NCI-H2196 (cell line): Measurements from ENCODE around the gene DOCK4.

ENCODE experiments used
- DNase-seq: peaks from one replicate; lab custom pipeline; 2025; ENCODE audit not compliant: unreplicated experiment; lab: John Stamatoyannopoulos, UW

DOCK4 gene

DNA sequence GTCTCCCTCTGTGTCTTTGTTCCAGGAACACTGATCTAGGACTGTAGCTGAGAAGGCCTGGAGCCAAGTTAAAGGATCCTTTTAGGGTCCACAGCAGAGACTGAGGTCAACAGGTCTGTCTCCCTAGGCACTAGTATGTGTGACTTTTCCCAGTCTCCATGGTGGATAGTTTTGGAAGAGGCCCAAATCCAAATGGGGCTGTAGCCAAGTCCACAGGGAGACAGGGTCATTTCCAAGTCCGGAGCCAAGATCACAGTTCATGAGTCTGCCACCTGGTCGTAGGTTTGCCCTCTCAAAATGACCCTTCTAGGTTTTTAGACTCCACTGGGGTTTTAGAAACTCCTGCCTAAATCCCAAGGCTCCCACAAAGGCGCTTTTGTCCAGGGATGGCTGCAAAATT lies 17.1 kb upstream of the DOCK4 start:
- DNase-seq = no peak

- DNase-seq = no peak
Measured at GRCh38 chr7:112220877-112221434, 14.8 kb upstream of the DOCK4 start.

DNA sequence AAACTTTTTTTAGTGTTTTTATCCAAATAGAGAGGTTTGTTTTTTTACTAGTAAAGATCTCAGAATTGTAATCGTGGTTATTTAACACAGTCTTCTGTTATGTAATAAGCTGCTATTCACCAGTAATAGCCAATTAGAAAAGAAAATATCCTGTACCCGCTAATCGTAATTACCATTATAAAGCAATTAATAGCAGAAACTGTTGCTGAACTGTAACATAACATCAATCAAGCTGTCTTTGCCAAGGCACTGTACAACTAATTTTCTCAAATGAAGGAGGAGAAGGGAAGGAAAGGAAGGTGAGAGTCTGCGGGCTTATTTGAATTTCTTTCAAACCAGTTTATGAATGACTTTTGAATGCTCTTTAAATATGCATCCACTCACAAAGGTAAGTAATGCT lies 9.6 kb upstream of the DOCK4 start:
- DNase-seq = no peak

- DNase-seq = no peak
Measured at GRCh38 chr7:112214883-112215282, 8.7 kb upstream of the DOCK4 start.

DNA sequence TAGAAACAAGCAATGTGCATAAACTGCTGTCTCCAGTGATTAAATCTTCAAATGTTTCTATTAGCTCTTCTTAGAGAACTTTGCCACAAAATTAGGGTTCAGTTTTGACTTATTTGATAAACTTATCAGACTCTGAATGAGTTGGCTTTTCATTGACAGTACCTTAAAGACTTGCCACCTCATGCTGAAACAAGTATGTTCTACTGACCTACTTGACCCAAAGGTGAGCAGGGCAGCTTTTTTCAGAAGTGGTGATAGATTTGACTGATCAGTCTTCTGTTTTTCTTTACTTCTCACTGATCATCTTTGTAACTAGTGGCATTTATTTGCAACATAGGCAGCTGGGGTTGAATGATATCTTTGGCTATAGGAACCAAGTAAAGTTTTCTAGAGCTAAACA lies 8.1 kb upstream of the DOCK4 start:
- DNase-seq = no peak

DNA sequence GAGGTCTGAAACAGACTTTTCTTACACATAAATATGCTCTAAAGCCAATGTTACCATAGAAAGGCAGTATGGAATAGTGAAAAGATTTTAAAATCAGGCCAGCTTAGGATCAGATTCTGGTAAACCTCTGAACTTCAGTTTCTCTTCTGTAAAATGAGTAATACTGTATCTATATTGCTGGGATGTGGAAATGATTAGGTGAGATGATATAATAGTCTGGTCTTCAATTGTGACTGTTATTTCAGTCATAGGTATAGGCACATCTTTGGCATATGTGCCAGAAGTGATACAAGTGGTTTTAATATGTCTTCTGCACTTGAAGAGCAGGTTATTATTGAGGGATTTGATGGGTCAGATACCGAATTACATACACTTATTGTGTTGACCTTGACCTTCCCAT lies 7.5 kb upstream of the DOCK4 start:
- no peak for DNase-seq

- no peak for DNase-seq
Measured at GRCh38 chr7:112212571-112212970, 6.4 kb upstream of the DOCK4 start.

GRCh38 chr7:112211348-112211907 lies 5.2 kb upstream of the DOCK4 start:
- no peak for DNase-seq

DNA sequence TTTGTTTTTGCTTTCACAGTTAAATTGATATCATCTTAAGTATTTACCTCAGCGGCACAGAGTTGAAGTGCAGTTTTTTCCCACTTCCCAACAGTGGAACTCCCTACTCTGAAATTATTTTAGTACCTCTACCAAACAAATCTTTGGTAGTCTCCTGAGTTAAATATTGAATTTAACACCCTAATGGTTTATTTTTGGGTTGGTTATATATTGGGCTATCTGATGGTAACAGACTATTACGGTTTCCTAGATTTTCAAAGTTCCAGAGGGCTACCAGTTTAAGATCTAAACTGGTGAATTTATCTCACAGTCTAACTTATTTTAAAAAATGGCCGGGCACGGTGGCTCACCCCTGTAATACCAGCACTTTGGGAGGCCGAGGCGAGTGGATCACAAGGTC lies 1.6 kb upstream of the DOCK4 start:
- no peak for DNase-seq

DNA sequence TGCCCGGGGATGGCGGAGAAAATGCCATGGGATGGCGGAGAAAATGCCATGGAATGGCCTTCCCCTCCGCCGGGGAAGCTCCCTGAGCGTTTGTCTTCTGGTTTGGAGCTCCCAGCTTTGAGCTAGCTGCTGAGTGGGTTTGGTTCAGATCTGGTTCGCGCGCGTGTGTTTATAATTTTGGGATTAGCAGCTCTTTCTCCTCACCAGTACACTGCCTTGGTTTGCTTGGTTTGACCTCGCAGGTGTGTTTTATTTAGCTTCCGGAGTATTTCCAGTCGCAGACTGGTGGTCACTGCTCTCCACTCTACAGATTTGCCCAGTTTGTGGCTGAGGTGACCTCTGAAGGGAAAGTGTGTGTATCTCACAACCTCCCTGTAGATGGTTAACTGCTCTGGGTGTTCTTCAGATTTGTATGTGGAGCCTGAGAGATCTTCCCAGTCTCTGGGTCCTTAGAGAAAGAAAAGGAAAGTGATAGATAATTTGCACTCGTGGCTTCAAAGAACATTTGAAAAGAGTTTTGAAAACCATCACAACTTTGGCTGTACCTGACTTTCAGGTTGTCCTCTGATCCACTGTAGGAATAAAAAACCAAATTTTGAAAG lies 893 bp upstream of the DOCK4 start:
- no peak for DNase-seq

GRCh38 chr7:112205343-112206237 lies 609 bp downstream of the DOCK4 start:
- no peak for DNase-seq

DNA sequence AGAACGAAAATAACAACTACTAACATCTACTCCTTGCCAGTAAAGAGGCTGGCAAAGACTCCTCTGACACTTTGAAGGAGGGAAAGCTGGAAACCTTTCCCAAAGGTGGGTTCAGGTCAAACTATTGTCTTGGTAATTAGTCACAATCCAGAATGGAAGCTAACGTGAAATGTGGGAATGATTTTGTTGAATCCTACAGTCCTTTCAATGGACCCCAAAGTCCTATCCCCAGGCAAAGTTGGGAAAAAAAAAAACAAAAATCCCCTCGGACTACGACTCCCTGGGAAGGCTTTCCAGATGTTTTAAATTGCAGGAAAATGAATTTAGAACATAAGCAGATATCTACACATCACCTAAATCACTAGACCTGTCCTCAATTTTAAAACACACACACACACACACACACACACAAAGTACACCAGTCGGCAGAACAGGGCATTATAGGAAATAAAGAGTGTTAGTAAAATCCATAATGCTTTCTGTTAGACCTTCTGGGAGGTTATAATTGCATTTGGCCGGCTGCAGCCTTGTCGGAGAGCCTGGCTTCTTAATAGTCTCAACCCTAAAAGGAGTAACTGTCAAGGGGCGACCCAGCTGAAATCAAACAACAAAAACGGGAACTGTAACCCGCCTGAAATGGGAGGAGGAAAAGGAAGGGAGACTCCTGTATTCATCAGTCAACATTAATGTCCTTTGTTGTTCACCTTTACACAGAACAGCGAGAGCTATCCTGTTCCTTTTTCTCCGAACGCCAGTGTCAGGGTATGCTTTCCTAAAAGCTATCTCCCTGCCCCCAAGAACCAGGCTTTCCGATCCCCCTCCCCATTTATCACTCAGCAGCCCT lies 1.5 kb downstream of the DOCK4 start:
- no peak for DNase-seq

- no peak for DNase-seq
Measured at GRCh38 chr7:112203365-112203739, 2.8 kb downstream of the DOCK4 start.

DNA sequence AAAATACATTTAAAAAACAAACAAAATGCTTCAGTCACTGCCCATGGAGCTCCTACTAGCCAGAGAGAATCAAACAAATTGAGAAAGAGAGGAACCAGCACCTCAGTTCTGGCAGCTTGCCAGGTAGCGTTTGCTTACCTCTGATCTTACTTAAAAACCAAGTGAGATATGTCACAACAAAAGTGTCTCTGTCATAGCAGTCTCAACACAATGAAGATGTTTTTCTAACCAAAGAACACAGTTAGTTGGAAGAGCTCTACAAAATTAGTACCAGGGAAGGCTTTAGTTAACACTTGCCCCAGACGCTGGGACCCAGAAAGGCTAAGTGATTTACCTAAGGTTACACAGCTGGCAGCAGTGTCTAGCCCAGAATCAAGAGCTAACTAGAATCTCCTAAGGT lies 3.4 kb downstream of the DOCK4 start:
- DNase-seq = peak; percentile 49

DNA sequence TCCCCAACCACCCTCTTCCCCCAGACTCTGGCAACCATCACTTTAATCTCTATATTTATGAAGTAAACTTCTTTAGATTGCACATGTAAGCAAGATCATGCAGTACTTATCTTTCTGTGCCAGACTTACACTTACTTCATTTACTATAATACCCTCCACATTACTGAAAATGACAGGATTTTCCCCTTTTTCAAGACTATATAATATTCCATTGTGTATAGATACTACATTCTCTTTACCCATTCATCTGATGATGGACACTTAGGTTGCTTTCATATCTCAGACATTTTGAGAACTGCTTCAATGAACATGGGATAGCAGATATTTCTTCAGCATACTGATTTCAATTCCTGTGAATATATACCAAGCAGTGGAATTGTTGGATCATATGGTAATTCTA lies 4.4 kb downstream of the DOCK4 start:
- no peak for DNase-seq

DNA sequence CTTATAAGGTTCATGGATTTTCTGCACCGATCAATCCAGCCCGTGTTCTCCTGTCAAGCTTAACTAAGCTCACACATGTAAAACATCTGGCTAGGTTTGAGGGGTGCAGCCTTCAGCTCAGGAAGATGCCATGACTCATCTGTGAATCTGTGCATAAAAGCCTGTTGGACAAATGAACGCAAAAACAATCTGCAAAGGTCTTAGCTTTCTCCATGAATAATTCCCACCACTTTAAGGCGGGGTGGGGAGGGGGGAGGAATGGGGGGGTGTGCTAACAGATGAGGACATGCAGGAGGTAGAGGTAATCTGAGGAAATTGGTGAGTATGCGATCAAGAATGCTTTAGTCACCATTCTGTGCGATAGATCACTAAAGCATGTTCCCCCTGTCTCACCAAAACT lies 4.8 kb downstream of the DOCK4 start:
- no peak for DNase-seq

DNA sequence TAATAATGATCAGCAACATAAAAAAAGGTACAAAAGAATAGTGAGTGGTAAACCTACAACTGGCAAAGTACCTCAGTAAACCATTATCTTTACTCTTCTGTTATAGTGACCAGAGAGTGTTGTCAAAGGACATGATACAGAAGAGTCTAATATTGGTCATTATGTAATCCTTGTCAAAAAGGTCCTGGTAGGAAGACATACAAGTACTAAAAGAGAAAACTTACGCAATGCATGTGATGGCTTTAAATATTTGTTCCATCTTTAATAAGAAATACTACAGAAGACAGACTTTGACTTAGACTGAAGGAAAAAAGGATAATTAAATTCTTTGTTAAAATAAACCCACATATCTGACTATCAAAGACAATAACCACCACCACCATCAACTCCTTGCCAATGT lies 6.5 kb downstream of the DOCK4 start:
- DNase-seq = no peak

DNA sequence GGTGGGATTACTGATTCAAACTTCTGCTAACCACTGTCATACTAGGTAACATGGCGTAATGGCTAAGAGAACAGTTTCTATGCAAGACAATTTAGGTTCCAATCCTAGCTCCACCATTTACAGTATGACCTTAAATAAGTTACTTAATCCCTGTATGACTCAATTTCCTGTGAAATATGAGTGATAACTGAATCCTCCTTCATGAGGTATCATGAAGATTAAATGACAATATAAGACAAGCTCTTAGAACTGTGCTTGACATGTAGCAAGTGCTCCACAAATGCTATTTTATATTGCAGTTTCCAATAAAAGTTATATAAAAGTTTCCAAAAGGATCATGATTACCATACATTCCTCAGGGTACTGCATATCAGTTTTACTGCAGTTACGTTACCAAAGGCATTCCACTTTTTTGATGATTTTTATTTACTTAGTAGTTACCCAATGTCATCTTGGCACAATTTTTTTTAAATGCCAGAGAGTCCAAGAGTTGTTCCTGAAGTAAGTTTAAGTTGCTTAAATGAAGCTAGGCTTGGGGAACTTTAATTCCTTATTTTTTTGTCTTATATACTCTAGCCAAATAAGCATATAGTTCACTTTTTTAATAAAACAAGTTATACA lies 7.1 kb downstream of the DOCK4 start:
- no peak for DNase-seq

DNA sequence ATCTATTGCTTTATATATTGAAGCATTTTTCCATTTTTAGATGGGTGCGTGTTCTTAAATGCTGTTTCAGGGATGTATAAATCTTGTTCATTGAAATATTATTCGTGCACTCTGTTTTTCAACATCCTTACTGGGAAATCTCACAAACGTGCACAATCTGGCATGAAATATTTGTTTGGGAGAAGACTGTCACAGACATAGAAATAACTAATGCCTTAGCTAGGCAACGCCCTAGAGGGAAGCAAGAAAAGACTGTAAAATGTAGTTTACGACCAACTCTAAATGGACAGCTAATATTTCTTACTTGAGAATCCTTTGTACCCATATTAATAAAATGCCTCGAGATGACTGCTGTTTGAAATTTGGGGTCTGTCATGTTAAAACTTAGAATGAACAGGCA lies 8.9 kb downstream of the DOCK4 start:
- DNase-seq = no peak

GRCh38 chr7:112195717-112196116 lies 10.5 kb downstream of the DOCK4 start:
- no peak for DNase-seq
